Tibial nerve (tissue), 4 donors: Measurements from ENCODE around the gene SLCO3A1. TPM values are rescaled to one million over a fixed set of nuclear protein-coding genes. Genes with fewer than 3 reads are reported as not detected.

Source experiments
- DNase-seq, 2 donors: peaks; one replicate each; pipeline ENCODE4 v3.0.0-alpha.2; 2019; ENCODE audit warnings: low spot score in 2 of 2
- H3K27ac ChIP-seq, 4 donors: fragments of 200-600 bp; sonication (generic) in 3 of 4; one replicate each; pipeline ENCODE4 v1.5.1; 2017 to 2019; ENCODE audit warnings: mild to moderate bottlenecking in 1 of 4
- H3K27me3 ChIP-seq, 2 donors: fragments of 200-600 bp; sonication (generic) in 1 of 2; one replicate each; pipeline versions ENCODE4 v1.5.1 to v1.6.0; 2017 to 2019
- H3K36me3 ChIP-seq, 3 donors: fragments of 200-600 bp; sonication (generic); one replicate each; pipeline ENCODE4 v1.5.1; 2018 to 2019
- H3K4me1 ChIP-seq, 4 donors: fragments of 200-600 bp; sonication (generic) in 3 of 4; one replicate each; pipeline ENCODE4 v1.5.1; 2017 to 2019
- H3K4me3 ChIP-seq, 4 donors: fragments of 200-600 bp; sonication (generic) in 3 of 4; one replicate each; pipeline ENCODE4 v1.5.1; 2017 to 2019; ENCODE audit warnings: mild to moderate bottlenecking in 1 of 4, moderate library complexity in 1 of 4
- H3K9me3 ChIP-seq, 4 donors: fragments of 200-600 bp; sonication (generic) in 3 of 4; one replicate each; pipeline ENCODE4 v1.5.1; 2017 to 2019
- CTCF ChIP-seq, 5 experiments: fragments of 200-600 bp in 3 of 5; fragments of 450-650 bp in 2 of 5; sonication (generic) in 3 of 5; IDR thresholded peaks; one replicate each; pipeline ENCODE4 v1.5.1; 2016 to 2019; ENCODE audit warnings: antibody characterized with exemption in 5 of 5, mild to moderate bottlenecking in 3 of 5, moderate library complexity in 2 of 5
- EP300 ChIP-seq, 2 donors: sonication (generic); formaldehyde crosslinking; IDR thresholded peaks; one replicate each; pipeline ENCODE4 v1.6.1; 2017; ENCODE audit warnings: antibody characterized with exemption in 2 of 2, mild to moderate bottlenecking in 1 of 2
- POLR2A ChIP-seq, 2 donors: fragments of 450-650 bp; IDR thresholded peaks; one replicate each; pipeline ENCODE4 v1.6.1; 2017; ENCODE audit warnings: antibody characterized with exemption in 2 of 2, mild to moderate bottlenecking in 2 of 2, moderate library complexity in 2 of 2
- WGBS, 2 donors: methylation state at CpG; one replicate each; pipeline ENCODE4 v1.1.5; 2018; 5-methylcytosine and 5-hydroxymethylcytosine counted together
- total RNA-seq, 4 donors: library from RNA; depleted of rRNA; stranded (reverse); fragments of >200 nt; gene quantifications; one replicate each; pipeline ENCODE4 v1.1.0, GENCODE V29; 2016

SLCO3A1 gene
- total RNA-seq, 4 donors from 2014 or later = 13.8 to 20.2 (median 14.3) TPM

DNA sequence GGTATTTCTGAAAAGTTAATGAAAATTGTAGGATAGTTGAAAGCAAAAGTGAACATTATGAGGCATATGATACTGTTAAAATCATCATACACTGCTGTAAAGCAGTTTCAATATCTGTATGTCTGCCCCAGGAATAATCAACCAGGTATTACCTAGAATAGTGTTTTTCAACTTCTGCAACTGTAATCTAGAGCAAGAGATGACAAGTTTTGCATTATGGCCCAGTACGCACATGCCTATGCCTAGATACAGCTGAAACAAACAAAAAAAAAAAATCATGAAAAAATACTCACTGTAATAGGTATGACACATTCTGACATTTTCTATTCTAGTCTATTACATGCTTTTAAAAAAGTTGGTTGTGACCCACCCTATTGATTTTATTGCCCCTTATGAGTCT lies 299.5 kb downstream of the SLCO3A1 start:
- peaks cover 0 to 58% (median 0%) of the 10 kb centered on the region in 3 donors for H3K36me3 ChIP-seq
- no peaks in the 10 kb centered on the region for H3K4me1 ChIP-seq
- no peak for TF ChIP-seq CTCF (IDR thresholded peaks at IDR 0.05)
- no peaks in the 10 kb centered on the region for H3K27me3 ChIP-seq
- no peak overlapping the region for H3K4me3 ChIP-seq
- 98 to 100% methylated on average over 1 of the region's 1 CpG for WGBS, 2 donors
- H3K9me3 ChIP-seq = no peaks in the 10 kb centered on the region
- no peak overlapping the region for H3K27ac ChIP-seq
- no peak for DNase-seq

DNA sequence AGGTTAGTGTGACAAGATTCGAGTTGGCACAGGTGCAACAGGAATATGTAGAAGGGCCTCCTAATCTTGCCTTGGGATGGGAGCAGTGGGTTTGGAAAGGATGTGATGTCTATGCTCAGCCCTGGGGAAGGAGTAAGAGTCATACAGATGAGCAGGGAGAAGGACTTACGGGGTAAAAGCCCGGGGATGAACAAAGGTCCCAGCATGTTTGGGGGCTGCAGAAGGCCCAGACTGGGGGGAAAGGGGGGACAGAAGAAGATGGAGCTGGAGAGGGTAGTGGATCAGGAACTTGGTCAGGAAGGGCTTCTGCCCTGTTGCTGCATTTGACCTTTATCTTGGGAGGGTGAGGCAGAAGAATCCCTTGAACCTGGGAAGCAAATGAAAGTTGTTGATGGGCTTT lies 300.1 kb downstream of the SLCO3A1 start:
- no peak for DNase-seq
- Histone ChIP-seq H3K4me1 (no peaks in the 10 kb centered on the region), H3K36me3 (peaks cover 0 to 56% (median 0%) of the 10 kb centered on the region in 3 donors), H3K9me3 (no peaks in the 10 kb centered on the region), H3K27me3 (no peaks in the 10 kb centered on the region), H3K27ac (no peak overlapping the region), H3K4me3 (no peak overlapping the region)
- no peak for TF ChIP-seq EP300 (IDR thresholded peaks at IDR 0.05)
- TF ChIP-seq POLR2A (IDR thresholded peaks at IDR 0.05) = no peak
- TF ChIP-seq CTCF (IDR thresholded peaks at IDR 0.05) = no peak
- 96 to 97% methylated on average over 3 of the region's 3 CpGs for WGBS, 2 donors

GRCh38 chr15:92155934-92156333 lies 302.4 kb downstream of the SLCO3A1 start:
- H3K36me3 ChIP-seq = peaks cover 0 to 47% (median 0%) of the 10 kb centered on the region in 3 donors
- 82 to 87% methylated on average over 9 of the region's 9 CpGs for WGBS, 2 donors

GRCh38 chr15:92157666-92158298 lies 304.3 kb downstream of the SLCO3A1 start:
- no peak for DNase-seq
- Histone ChIP-seq H3K36me3 (peaks cover 0 to 46% (median 0%) of the 10 kb centered on the region in 3 donors), H3K27me3 (no peaks in the 10 kb centered on the region), H3K27ac (no peak overlapping the region), H3K4me1 (no peaks in the 10 kb centered on the region), H3K9me3 (no peaks in the 10 kb centered on the region), H3K4me3 (no peak overlapping the region)
- TF ChIP-seq CTCF (IDR thresholded peaks at IDR 0.05) (no peak), POLR2A (IDR thresholded peaks at IDR 0.05) (no peak), EP300 (IDR thresholded peaks at IDR 0.05) (no peak)
- 89 to 92% methylated on average over 10 of the region's 10 CpGs for WGBS, 2 donors

More at GRCh38 chr15:92155934-92156333, 302.4 kb downstream of the SLCO3A1 start:
- no peak for DNase-seq
- TF ChIP-seq EP300 (IDR thresholded peaks at IDR 0.05) (no peak), POLR2A (IDR thresholded peaks at IDR 0.05) (no peak), CTCF (IDR thresholded peaks at IDR 0.05) (no peak)
- H3K9me3 ChIP-seq = no peaks in the 10 kb centered on the region
- no peak overlapping the region for H3K4me3 ChIP-seq
- no peaks in the 10 kb centered on the region for H3K4me1 ChIP-seq
- H3K27me3 ChIP-seq = no peaks in the 10 kb centered on the region
- H3K27ac ChIP-seq = no peak overlapping the region

DNA sequence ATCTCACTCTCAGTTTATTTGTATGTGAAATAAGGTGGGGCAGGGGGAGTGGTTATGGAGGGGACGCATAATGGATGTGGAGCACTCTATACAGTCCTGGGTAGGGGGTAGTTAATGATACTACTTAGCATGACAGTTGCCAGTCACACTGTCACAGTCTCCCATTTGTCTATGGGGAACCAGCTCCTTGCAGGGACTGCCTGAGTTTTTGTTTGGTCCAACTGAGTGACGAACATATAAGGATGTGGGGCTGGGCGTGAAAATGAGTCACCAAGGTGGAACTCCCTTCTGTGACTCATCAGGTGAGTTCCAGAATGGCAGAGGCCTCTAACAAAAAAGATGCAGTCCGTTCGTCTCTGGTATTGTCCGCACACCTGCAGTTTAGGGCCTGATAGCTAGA lies 304.9 kb downstream of the SLCO3A1 start:
- no peaks in the 10 kb centered on the region for H3K9me3 ChIP-seq
- DNase-seq = no peak
- no peaks in the 10 kb centered on the region for H3K27me3 ChIP-seq
- no peaks in the 10 kb centered on the region for H3K4me1 ChIP-seq
- WGBS, 2 donors = 89% methylated on average over 6 of the region's 6 CpGs
- TF ChIP-seq EP300 (IDR thresholded peaks at IDR 0.05) (no peak), POLR2A (IDR thresholded peaks at IDR 0.05) (no peak)
- H3K4me3 ChIP-seq = no peak overlapping the region
- H3K36me3 ChIP-seq = peaks cover 0 to 51% (median 0%) of the 10 kb centered on the region in 3 donors
- no peak overlapping the region for H3K27ac ChIP-seq
